HepG2 (cell line): ENCODE results near the gene KATNB1. TPM values are rescaled to one million over a fixed set of nuclear protein-coding genes. Genes with fewer than 3 reads are reported as not detected.

Source experiments
- ATAC-seq: fragments of 200-7000 bp; cut with Tn5 transposase; 3 replicates; pipeline ENCODE4 v1.9.1; 2020; ENCODE audit warnings: mild to moderate bottlenecking, moderate library complexity
- BruUV-seq: library from RNA; stranded (reverse); fragments of 400-500 nt; replicated peaks from 2 replicates; lab custom pipeline; 2021; lab: Mats Ljungman, UMichigan
- CTCF ChIA-PET: fragments of 300-600 bp; formaldehyde crosslinking; extraction: SDS; loops from one replicate; lab custom pipeline; 2021; ENCODE audit warnings: low total read pairs, inconsistent platforms, low intra/inter-chr PET ratio; lab: Yijun Ruan, JAX
- POLR2A ChIA-PET: fragments of 350-600 bp; sonication (Branson Sonifier 250); formaldehyde crosslinking; loops from one replicate; lab custom pipeline; 2020; ENCODE audit warnings: antibody characterized with exemption, inconsistent platforms; lab: Yijun Ruan, JAX
- DNase-seq: peaks from one replicate; pipeline ENCODE4 v3.0.0-alpha.2; 2015; ENCODE audit warnings: low spot score
- FAIRE-seq: peaks from 3 replicates; lab custom pipeline; 2011; peaks lifted over from hg19 to GRCh38; lab: Jason Lieb, UNC
- H2AFZ ChIP-seq: one replicate; pipeline ENCODE4 v1.6.1; 2011; ENCODE audit warnings: low read length, inconsistent platforms
- H3K27ac ChIP-seq: fragments of 300-600 bp; 3 replicates; pipeline ENCODE4 v1.8.0; 2011; ENCODE audit warnings: mixed run types, mild to moderate bottlenecking, mixed read lengths, low read length, inconsistent platforms; ENCODE audit not compliant: insufficient read depth; ENCODE audit errors: extremely low read length
- H3K27me3 ChIP-seq, 2 experiments: fragments of 200-600 bp in 1 of 2; 2 replicates in 1 of 2; 3 replicates in 1 of 2; pipeline versions ENCODE4 v1.6.0 to v1.8.0; 2011; ENCODE audit warnings: low read length in 2 of 2, mild to moderate bottlenecking in 2 of 2, moderate library complexity in 2 of 2, inconsistent platforms in 1 of 2; ENCODE audit not compliant: insufficient read depth in 2 of 2, control insufficient read depth in 1 of 2
- H3K36me3 ChIP-seq, 2 experiments: fragments of 200-600 bp in 1 of 2; replicated peaks in 1 of 2; 2 replicates in 1 of 2; 3 replicates in 1 of 2; pipeline versions ENCODE4 v1.5.1 to v1.8.0; 2011; ENCODE audit warnings: low read length in 2 of 2, inconsistent platforms in 1 of 2; ENCODE audit not compliant: insufficient read depth in 2 of 2, control insufficient read depth in 1 of 2
- H3K4me1 ChIP-seq: 2 replicates; pipeline ENCODE4 v1.5.1; 2012; ENCODE audit warnings: low read length, inconsistent platforms; ENCODE audit not compliant: insufficient read depth
- H3K4me2 ChIP-seq: 2 replicates; pipeline ENCODE4 v1.6.0; 2011; ENCODE audit warnings: low read depth, low read length, inconsistent platforms
- H3K4me3 ChIP-seq, 3 experiments: fragments of 200-600 bp in 1 of 3; sonication (generic), shearing (Covaris generic) in 1 of 3; replicated peaks in 1 of 3; 2 replicates each; pipeline ENCODE4 v1.5.1; 2011 to 2016; ENCODE audit warnings: low read length in 3 of 3, inconsistent platforms in 2 of 3, low read depth in 2 of 3, mild to moderate bottlenecking in 2 of 3, control low read depth in 1 of 3, mixed read lengths in 1 of 3; ENCODE audit not compliant: insufficient read depth in 1 of 3
- H3K79me2 ChIP-seq: one replicate; pipeline ENCODE4 v1.6.1; 2011; ENCODE audit warnings: low read length, inconsistent platforms; ENCODE audit not compliant: insufficient read depth
- H3K9ac ChIP-seq: 2 replicates; pipeline ENCODE4 v1.6.0; 2011; ENCODE audit warnings: mild to moderate bottlenecking, low read depth, low read length, inconsistent platforms; ENCODE audit not compliant: insufficient read depth
- H3K9me3 ChIP-seq: 2 replicates; pipeline ENCODE4 v1.5.1; 2012; ENCODE audit warnings: mild to moderate bottlenecking, low read length
- H4K20me1 ChIP-seq: 2 replicates; pipeline ENCODE4 v1.6.0; 2011; ENCODE audit warnings: inconsistent platforms, mild to moderate bottlenecking, low read length, moderate library complexity; ENCODE audit not compliant: insufficient read depth
- ADNP ChIP-seq: sonication (generic); formaldehyde crosslinking; IDR thresholded peaks from 2 replicates; pipeline ENCODE4 v1.4.0; 2020; ENCODE audit warnings: missing genetic modification reagents
- ELF1 ChIP-seq: sonication (generic); formaldehyde crosslinking; IDR thresholded peaks from 2 replicates; pipeline ENCODE4 v1.4.0; 2020; ENCODE audit warnings: missing genetic modification reagents
- FOSL2 ChIP-seq: sonication (generic); formaldehyde crosslinking; IDR thresholded peaks from 2 replicates; pipeline ENCODE4 v1.4.0; 2020; ENCODE audit warnings: missing genetic modification reagents
- FOXC1 ChIP-seq: sonication (generic); formaldehyde crosslinking; IDR thresholded peaks from 2 replicates; pipeline ENCODE4 v1.8.0; 2022; ENCODE audit warnings: mild to moderate bottlenecking, missing genetic modification reagents, borderline replicate concordance
- HMG20A ChIP-seq: IDR thresholded peaks from 2 replicates; pipeline ENCODE4 v1.6.1; 2016; ENCODE audit warnings: borderline replicate concordance
- JUN ChIP-seq: sonication (generic); formaldehyde crosslinking; IDR thresholded peaks from 2 replicates; pipeline ENCODE4 v1.4.0; 2020; ENCODE audit warnings: mild to moderate bottlenecking, missing genetic modification reagents
- KMT2B ChIP-seq: IDR thresholded peaks from 2 replicates; pipeline ENCODE4 v1.6.1; 2016; ENCODE audit warnings: missing genetic modification reagents, missing compliant biosample characterization
- MAFK ChIP-seq, 2 experiments: IDR thresholded peaks in 1 of 2; conservative IDR thresholded peaks in 1 of 2; 2 replicates each; pipeline ENCODE4 v1.6.1; 2011; ENCODE audit warnings: improper control_type of control experiment in 2 of 2, low read length in 2 of 2
- MNT ChIP-seq: fragments of 450-650 bp; IDR thresholded peaks from 2 replicates; pipeline ENCODE4 v1.6.1; 2016
- ONECUT2 ChIP-seq: sonication (generic); formaldehyde crosslinking; IDR thresholded peaks from 2 replicates; pipeline ENCODE4 v1.4.0; 2020; ENCODE audit warnings: missing genetic modification reagents
- PCBP1 ChIP-seq: fragments of 200-400 bp; formaldehyde crosslinking; IDR thresholded peaks from 2 replicates; pipeline ENCODE4 v1.6.1; 2017; ENCODE audit warnings: mild to moderate bottlenecking, low read depth, low read length, borderline replicate concordance
- PPARG ChIP-seq: conservative IDR thresholded peaks from 2 replicates; pipeline ENCODE4 v1.6.1; 2016; ENCODE audit warnings: missing biosample characterization, missing genetic modification reagents
- REXO4 ChIP-seq: sonication (generic); formaldehyde crosslinking; IDR thresholded peaks from 2 replicates; pipeline ENCODE4 v1.8.0; 2022; ENCODE audit warnings: missing genetic modification reagents, mild to moderate bottlenecking, borderline replicate concordance
- SP1 ChIP-seq, 2 experiments: fragments of 450-650 bp in 1 of 2; sonication (generic) in 1 of 2; formaldehyde crosslinking in 1 of 2; IDR thresholded peaks; 2 replicates each; pipeline versions ENCODE4 v1.4.0 to v1.6.1; 2016 to 2020; ENCODE audit warnings: missing genetic modification reagents in 1 of 2
- TEAD3 ChIP-seq: optimal IDR thresholded peaks from 2 replicates; pipeline ENCODE3; 2016; ENCODE audit warnings: borderline replicate concordance
- U2AF2 ChIP-seq: fragments of 200-400 bp; formaldehyde crosslinking; IDR thresholded peaks from 2 replicates; pipeline ENCODE4 v1.6.1; 2017; ENCODE audit warnings: low read depth, mild to moderate bottlenecking, low read length
- YEATS2 ChIP-seq: sonication (generic); formaldehyde crosslinking; IDR thresholded peaks from 2 replicates; pipeline ENCODE4 v1.4.0; 2020; ENCODE audit warnings: missing genetic modification reagents, borderline replicate concordance
- ZFX ChIP-seq: sonication (generic); formaldehyde crosslinking; IDR thresholded peaks from 2 replicates; pipeline ENCODE4 v1.4.0; 2020; ENCODE audit warnings: mild to moderate bottlenecking, low read depth, missing genetic modification reagents, moderate library complexity
- ZNF674 ChIP-seq: sonication (generic); formaldehyde crosslinking; IDR thresholded peaks from 2 replicates; pipeline ENCODE4 v1.5.0; 2020; ENCODE audit warnings: low read depth, mild to moderate bottlenecking, missing genetic modification reagents
- ZNF850 ChIP-seq: sonication (generic); formaldehyde crosslinking; conservative IDR thresholded peaks from 2 replicates; pipeline ENCODE4 v1.9.0; 2021; ENCODE audit warnings: mild to moderate bottlenecking, missing genetic modification reagents
- WGBS: methylation state at CpG from one replicate; pipeline ENCODE4 v1.1.6; 2017; ENCODE audit warnings: low lambda C conversion rate; 5-methylcytosine and 5-hydroxymethylcytosine counted together
- in situ Hi-C: cut with HindIII; loops from 2 replicates; pipeline ENCODE4 v1.10.0; 2017; ENCODE audit warnings: low pct_unique_long_range_greater_than_20kb; ENCODE audit not compliant: extremely low pct_ligation_motif_present
- intact Hi-C: fragments of 100-400 bp; cut with micrococcal nuclease; formaldehyde crosslinking; loops from one replicate; pipeline ENCODE4 v1.10.0; 2022; ENCODE audit not compliant: unreplicated experiment
- polyA plus RNA-seq, 8 experiments: library from polyadenylated mRNA; depleted of rRNA in 3 of 8; stranded (reverse) in 7 of 8; unstranded in 1 of 8; fragments of >200 nt; fragmentation: Illumina TruSeq in 4 of 8; extraction: Trizol in 4 of 8; gene quantifications; 2 replicates each; pipeline versions ENCODE4 v1.2.1 to v1.2.3, GENCODE V29; 2011 to 2016; ENCODE audit warnings: low read depth in 4 of 8, missing spikeins in 1 of 8, mixed read lengths in 1 of 8; ENCODE audit not compliant: insufficient read depth in 1 of 8
- total RNA-seq, 5 experiments: library from RNA; depleted of rRNA; stranded (reverse); fragments of >200 nt; fragmentation: Illumina TruSeq; extraction: Trizol; gene quantifications; 2 replicates each; pipeline ENCODE4 v1.2.3, GENCODE V29; 2016; ENCODE audit warnings: low read depth in 1 of 5
- TF ChIP-seq, protein P1 (sequence below), 2 experiments: fragments of 450-650 bp in 1 of 2; sonication (generic) in 1 of 2; formaldehyde crosslinking; IDR thresholded peaks; 2 replicates each; pipeline versions ENCODE4 v1.5.0 to v1.8.0; 2020 to 2022; ENCODE audit warnings: mild to moderate bottlenecking in 1 of 2, missing genetic modification reagents in 1 of 2

The KATNB1 gene
- total and polyA plus RNA-seq, 2 of the 13 experiments (the other 11 are each of a cell fraction or from before 2014, with no cell fraction given) = 31.5 to 43.5 TPM

DNA sequence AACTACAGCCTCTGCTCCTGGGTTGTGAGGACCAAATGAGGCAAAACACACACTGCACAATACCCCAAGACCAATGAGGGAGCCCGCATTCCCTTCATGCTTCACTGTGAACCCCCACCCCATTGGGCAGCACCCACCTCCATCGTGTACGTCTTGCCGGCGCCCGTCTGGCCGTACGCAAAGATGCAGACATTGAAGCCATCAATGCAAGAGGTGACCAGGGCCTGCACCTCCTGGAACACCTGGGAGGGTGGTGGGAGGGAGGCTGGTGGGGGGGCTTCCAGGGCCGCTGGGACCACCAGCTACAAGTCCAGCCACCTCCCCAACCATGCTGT is 28.4 kb downstream of the KATNB1 start (continued):
- TF ChIP-seq, protein P1, sequence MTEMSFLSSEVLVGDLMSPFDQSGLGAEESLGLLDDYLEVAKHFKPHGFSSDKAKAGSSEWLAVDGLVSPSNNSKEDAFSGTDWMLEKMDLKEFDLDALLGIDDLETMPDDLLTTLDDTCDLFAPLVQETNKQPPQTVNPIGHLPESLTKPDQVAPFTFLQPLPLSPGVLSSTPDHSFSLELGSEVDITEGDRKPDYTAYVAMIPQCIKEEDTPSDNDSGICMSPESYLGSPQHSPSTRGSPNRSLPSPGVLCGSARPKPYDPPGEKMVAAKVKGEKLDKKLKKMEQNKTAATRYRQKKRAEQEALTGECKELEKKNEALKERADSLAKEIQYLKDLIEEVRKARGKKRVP (CRISPR knock-in tag; IDR thresholded peaks at IDR 0.05) = no peak
- no peak for TF ChIP-seq JUN
- TF ChIP-seq REXO4 (CRISPR knock-in tag) = no peak
- TF ChIP-seq ONECUT2 (CRISPR knock-in tag) = no peak

DNA sequence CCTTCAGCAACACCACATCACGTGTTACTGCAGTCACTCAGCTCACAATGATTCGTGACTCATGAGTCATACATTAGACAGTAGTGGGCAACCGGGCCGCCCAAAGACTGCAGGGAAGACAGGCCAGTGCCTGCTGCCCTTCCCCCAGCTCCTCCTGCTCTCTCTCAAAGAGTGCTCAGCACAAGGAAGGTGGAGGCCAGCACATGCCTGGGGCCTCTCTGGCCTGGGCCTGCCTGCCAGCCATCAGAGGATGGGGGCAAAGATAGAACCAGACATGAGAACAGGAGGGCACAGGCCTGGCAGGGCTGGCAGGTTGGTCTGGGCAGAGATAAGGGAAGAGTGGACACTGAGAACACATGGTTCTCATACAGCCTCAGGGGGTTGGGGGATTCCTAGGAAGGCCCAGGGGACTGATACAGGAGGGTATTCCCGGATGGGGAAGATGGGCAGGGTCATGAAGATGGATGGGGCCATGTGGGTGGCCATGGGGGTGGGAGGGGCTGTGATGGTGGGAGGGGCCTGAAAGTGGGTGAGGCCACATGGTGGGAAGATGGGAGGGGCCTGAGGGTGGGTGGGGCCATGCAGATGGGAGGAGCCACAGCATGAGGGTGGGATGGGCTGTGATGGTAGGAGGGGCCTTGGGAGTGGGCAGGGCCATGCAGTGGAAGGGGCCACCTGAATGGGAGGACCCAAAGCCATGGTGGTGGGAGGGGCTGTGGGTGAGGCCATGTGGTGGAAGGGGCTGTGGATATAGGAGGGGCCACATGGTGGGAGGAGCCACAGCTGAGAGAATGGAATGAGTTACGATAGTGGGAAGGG is 29.0 kb downstream of the KATNB1 start:
- ATAC-seq (peak; percentile 57), FAIRE-seq (no peak), DNase-seq (peak; percentile 46)
- no peak overlapping the region for H3K4me3 ChIP-seq
- no peaks in the 10 kb centered on the region for H3K4me1 ChIP-seq
- no peak overlapping the region for H2AFZ ChIP-seq
- no TSS peak for BruUV-seq
- WGBS = 91% methylated on average over 6 of the region's 6 CpGs
- POLR2A ChIA-PET = interaction anchor here (1.0 to 1.5 kb wide), 2 partner anchors 18 to 29 kb away, joined by 3 to 5 read pairs; partner anchors contain the start of gene KATNB1
- H3K27me3 ChIP-seq = no peaks in the 10 kb centered on the region
- no peaks in the 10 kb centered on the region for H3K79me2 ChIP-seq
- H3K9ac ChIP-seq = no peak overlapping the region
- H3K36me3 ChIP-seq = peaks cover 26 to 57% of the 10 kb centered on the region in 2 experiments
- no peaks in the 10 kb centered on the region for H3K9me3 ChIP-seq
- H3K4me2 ChIP-seq = no peak overlapping the region
- no peaks in the 10 kb centered on the region for H4K20me1 ChIP-seq
- no peak overlapping the region for H3K27ac ChIP-seq
- intact Hi-C loops = no loop called here
- in situ Hi-C loops = no loop called here
- TF ChIP-seq SP1 (IDR thresholded peaks at IDR 0.05) = no peak
- TF ChIP-seq SP1 (CRISPR knock-in tag; IDR thresholded peaks at IDR 0.05) = 0 out of 2 replicates have a peak, but pooled peaks have one; percentile 15
- 0 out of 2 replicates have a peak, but pooled peaks have one; percentile 32 for TF ChIP-seq PCBP1
- no peak for TF ChIP-seq KMT2B (CRISPR knock-in tag)
- TF ChIP-seq FOSL2 (CRISPR knock-in tag) = peak; percentile 69
- no peak for TF ChIP-seq FOXC1 (CRISPR knock-in tag)
- no peak for TF ChIP-seq TEAD3 (CRISPR knock-in tag)
- no peak for TF ChIP-seq U2AF2
- TF ChIP-seq MAFK (conservative IDR thresholded peaks at IDR 0.05 in 1 of 2, IDR thresholded peaks at IDR 0.05 in 1 of 2; ENCODE audit: low read length in 2 of 2) = no peak
- TF ChIP-seq YEATS2 (CRISPR knock-in tag) = no peak
- no peak for TF ChIP-seq ZNF674
- TF ChIP-seq ELF1 (CRISPR knock-in tag) = no peak
- TF ChIP-seq ZFX = 0 out of 2 replicates have a peak, but pooled peaks have one; percentile 13
- TF ChIP-seq PPARG (CRISPR knock-in tag) = no peak
- no peak for TF ChIP-seq HMG20A (CRISPR knock-in tag)
- no peak for TF ChIP-seq ZNF850 (CRISPR knock-in tag)
- 0 out of 2 replicates have a peak, but pooled peaks have one; percentile 10 for TF ChIP-seq MNT
- TF ChIP-seq ADNP = no peak
- CTCF ChIA-PET = no interaction called here
